Endothelial cell (in vitro differentiated cells): ENCODE measurements around the gene WWC1. TPM values are rescaled to one million over a fixed set of nuclear protein-coding genes. Genes with fewer than 3 reads are reported as not detected.
"Not testable (repeated sequence)": the region's sequence is repeated elsewhere in the genome, so short reads cannot be mapped to it uniquely, and the experiment has no call there.

Experiments used
- DNase-seq: peaks from one replicate; pipeline ENCODE4 v3.0.0; 2021; ENCODE audit warnings: low spot score
- H3K27ac Mint-ChIP-seq: one replicate; pipeline ENCODE4 v1.8.0; 2021; ENCODE audit warnings: mixed read lengths, inconsistent platforms; ENCODE audit not compliant: unreplicated experiment
- H3K27me3 Mint-ChIP-seq: one replicate; pipeline ENCODE4 v1.8.0; 2021; ENCODE audit warnings: mild to moderate bottlenecking, moderate library complexity, mixed read lengths, inconsistent platforms; ENCODE audit not compliant: unreplicated experiment
- H3K36me3 Mint-ChIP-seq: one replicate; pipeline ENCODE4 v1.8.0; 2021; ENCODE audit warnings: mild to moderate bottlenecking, low read depth, mixed read lengths, inconsistent platforms; ENCODE audit not compliant: unreplicated experiment
- H3K4me1 Mint-ChIP-seq: one replicate; pipeline ENCODE4 v1.8.0; 2021; ENCODE audit warnings: mild to moderate bottlenecking, mixed read lengths, inconsistent platforms; ENCODE audit not compliant: unreplicated experiment
- H3K4me3 Mint-ChIP-seq: one replicate; pipeline ENCODE4 v1.8.0; 2021; ENCODE audit warnings: mild to moderate bottlenecking, mixed read lengths, inconsistent platforms; ENCODE audit not compliant: unreplicated experiment
- H3K9me3 Mint-ChIP-seq: one replicate; pipeline ENCODE4 v1.8.0; 2021; ENCODE audit warnings: mixed read lengths, inconsistent platforms; ENCODE audit not compliant: unreplicated experiment
- CTCF ChIP-seq: fragments of 200-600 bp; sonication (generic); IDR thresholded peaks from one replicate; pipeline ENCODE4 v1.5.0; 2021; ENCODE audit warnings: antibody characterized with exemption; ENCODE audit not compliant: unreplicated experiment
- total RNA-seq: library from RNA; stranded (reverse); fragmentation: NEBNext Ultra II Directional; extraction: Animal tissue kit (Norgen Biotek cat#: 25700); gene quantifications from one replicate; pipeline ENCODE4 v1.2.1, GENCODE V29; 2021; ENCODE audit not compliant: unreplicated experiment

WWC1 gene
- total RNA-seq, 1 donor from 2014 or later, result 1.1 TPM

GRCh38 chr5:168428552-168428951 lies 137.1 kb downstream of the WWC1 start:
- TF ChIP-seq CTCF, result no peak
- H3K36me3 Mint-ChIP-seq, result no peaks in the 10 kb centered on the region
- no peaks in the 10 kb centered on the region for H3K9me3 Mint-ChIP-seq
- H3K4me1 Mint-ChIP-seq, result no peaks in the 10 kb centered on the region
- H3K27me3 Mint-ChIP-seq, result peaks cover 3% of the 10 kb centered on the region
- H3K27ac Mint-ChIP-seq, result no peak overlapping the region
- H3K4me3 Mint-ChIP-seq, result no peak overlapping the region
- DNase-seq, result no peak

- no peaks in the 10 kb centered on the region for H3K36me3 Mint-ChIP-seq
- no peak for DNase-seq
- no peak for TF ChIP-seq CTCF
- H3K4me1 Mint-ChIP-seq, result no peaks in the 10 kb centered on the region
- no peaks in the 10 kb centered on the region for H3K9me3 Mint-ChIP-seq
- H3K4me3 Mint-ChIP-seq, result no peak overlapping the region
- peaks cover 2% of the 10 kb centered on the region for H3K27me3 Mint-ChIP-seq
- H3K27ac Mint-ChIP-seq, result no peak overlapping the region
Measured at GRCh38 chr5:168430296-168430695, 138.9 kb downstream of the WWC1 start.

GRCh38 chr5:168432903-168433302 lies 141.5 kb downstream of the WWC1 start:
- TF ChIP-seq CTCF, result no peak
- Mint-ChIP-seq H3K27me3 (peaks cover 3% of the 10 kb centered on the region), H3K4me1 (peaks cover 5% of the 10 kb centered on the region), H3K27ac (no peak overlapping the region), H3K36me3 (no peaks in the 10 kb centered on the region), H3K4me3 (no peak overlapping the region), H3K9me3 (no peaks in the 10 kb centered on the region)
- no peak for DNase-seq

DNA sequence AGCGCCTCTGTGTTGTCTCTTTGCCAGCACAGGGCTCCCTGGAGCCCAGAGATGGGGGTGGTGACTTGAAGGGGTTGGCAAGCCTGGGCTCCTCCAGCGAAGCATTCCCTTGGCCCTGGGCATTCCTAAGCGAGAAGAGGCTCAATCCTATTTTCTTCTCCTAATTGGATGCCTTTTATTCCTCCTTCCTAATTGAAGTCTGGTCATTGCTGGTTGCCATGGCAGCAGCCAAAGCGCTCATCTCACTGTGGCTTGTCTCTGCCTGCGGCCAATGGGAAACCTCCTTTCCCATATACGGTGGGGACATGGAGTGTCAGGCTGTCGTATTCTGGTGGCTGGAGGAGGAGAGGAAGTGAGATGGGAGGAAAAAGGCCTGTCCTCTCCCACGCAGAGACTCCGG lies 142.6 kb downstream of the WWC1 start:
- no peaks in the 10 kb centered on the region for H3K9me3 Mint-ChIP-seq
- TF ChIP-seq CTCF, result no peak
- H3K4me1 Mint-ChIP-seq, result peaks cover 12% of the 10 kb centered on the region
- no peak for DNase-seq
- no peaks in the 10 kb centered on the region for H3K36me3 Mint-ChIP-seq
- no peak overlapping the region for H3K27ac Mint-ChIP-seq
- no peak overlapping the region for H3K4me3 Mint-ChIP-seq
- H3K27me3 Mint-ChIP-seq, result peaks cover 3% of the 10 kb centered on the region

DNA sequence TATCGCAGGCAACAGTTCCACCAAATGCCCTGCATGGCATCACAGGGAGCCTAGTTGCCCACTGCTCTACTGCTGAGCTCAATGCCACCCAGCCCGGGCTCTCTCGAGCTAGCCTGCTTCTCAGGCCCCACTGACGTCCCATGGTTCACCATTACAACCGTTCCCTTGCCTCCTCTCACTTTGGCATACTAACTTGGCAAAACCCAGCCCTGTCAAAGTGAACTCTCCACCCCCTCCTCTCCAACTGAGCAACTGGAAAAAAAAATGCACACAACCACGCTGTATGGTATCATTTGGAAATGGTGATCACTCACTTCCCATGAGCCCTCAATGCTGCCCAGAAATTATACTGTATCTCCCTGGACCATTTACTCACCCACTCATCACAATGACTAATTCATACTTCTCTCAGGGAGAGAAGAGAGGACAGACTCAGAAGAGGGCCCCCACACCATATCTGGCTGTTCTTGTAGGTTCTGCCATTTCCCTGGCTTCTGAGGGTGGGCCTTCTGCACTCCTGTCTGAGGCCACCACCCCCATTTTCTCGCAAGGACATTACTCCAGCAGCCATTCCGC lies 143.4 kb downstream of the WWC1 start:
- Mint-ChIP-seq H3K27ac (no peak overlapping the region), H3K4me3 (no peak overlapping the region), H3K36me3 (no peaks in the 10 kb centered on the region), H3K9me3 (no peaks in the 10 kb centered on the region), H3K27me3 (peaks cover 3% of the 10 kb centered on the region), H3K4me1 (peaks cover 12% of the 10 kb centered on the region)
- no peak for TF ChIP-seq CTCF
- DNase-seq, result no peak

DNA sequence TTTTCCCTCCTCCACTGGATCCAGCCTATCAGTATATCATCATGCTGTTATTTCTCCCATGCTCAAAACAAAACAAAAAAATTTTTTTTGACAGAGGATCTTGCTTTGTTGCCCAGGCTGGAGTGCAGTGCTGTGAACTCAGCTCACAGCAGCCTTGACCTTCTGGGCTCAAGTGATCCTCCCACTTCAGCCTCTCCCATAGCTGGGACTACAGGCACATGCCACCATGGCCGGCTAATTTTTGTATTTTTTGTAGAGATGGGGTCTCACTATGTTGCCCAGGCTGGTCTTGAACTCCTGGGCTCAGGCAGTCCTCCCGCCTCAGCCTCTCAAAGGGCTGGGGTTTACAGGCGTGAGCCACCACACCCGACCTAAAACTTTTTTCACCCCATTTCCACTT lies 143.9 kb downstream of the WWC1 start:
- not testable (repeated sequence) for DNase-seq, H3K27me3 Mint-ChIP-seq, H3K27ac Mint-ChIP-seq, H3K4me3 Mint-ChIP-seq, H3K36me3 Mint-ChIP-seq, H3K9me3 Mint-ChIP-seq
- peaks cover 12% of the 10 kb centered on the region for H3K4me1 Mint-ChIP-seq
